T47D (cell line): ENCODE measurements around the gene RPL7A.

Experiments
- DNase-seq, 2 experiments: peaks; one replicate each; pipeline versions ENCODE4 v3.0.0 to v3.0.0-alpha.2; 2011 to 2012; ENCODE audit warnings: low read depth in 1 of 2, low spot score in 1 of 2
- JUND ChIP-seq: IDR thresholded peaks from 2 replicates; pipeline ENCODE4 v1.6.1; 2012; ENCODE audit warnings: low read depth
- in situ Hi-C: cut with HindIII; loops from 2 replicates; pipeline ENCODE4 v1.10.0; 2016; ENCODE audit warnings: low sequenced_read_pairs, low pct_unique_long_range_greater_than_20kb

The RPL7A gene

GRCh38 chr9:133396952-133397351, 48.9 kb downstream of the RPL7A start:
- in situ Hi-C loops, result no loop called here
- no peak for TF ChIP-seq JUND
- peak in 1 of 2 experiments; percentile 49 for DNase-seq

GRCh38 chr9:133397370-133397769, 49.4 kb downstream of the RPL7A start:
- in situ Hi-C loops, result no loop called here
- DNase-seq, result no peak

DNA sequence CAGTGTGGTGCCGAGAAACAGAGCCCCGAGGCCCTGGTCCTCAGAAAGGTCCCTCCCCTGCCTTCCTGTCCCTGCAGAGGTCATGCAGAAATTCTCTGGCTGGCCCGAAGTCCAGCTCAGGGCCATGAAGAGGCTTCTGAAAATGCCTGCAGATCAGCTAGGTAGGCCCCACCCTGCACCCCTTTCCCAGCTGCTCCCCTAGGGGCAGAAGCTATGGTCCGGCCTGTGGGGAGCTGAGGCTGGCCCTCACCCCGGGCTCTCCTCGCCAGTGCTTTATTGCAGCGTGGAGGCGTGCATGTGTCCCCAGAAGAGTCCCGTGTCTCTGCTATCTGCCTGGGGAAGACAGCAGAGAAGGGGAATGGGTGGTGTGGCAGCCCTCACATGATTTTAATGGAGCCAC, 49.9 kb downstream of the RPL7A start:
- in situ Hi-C loops, result no loop called here

More at GRCh38 chr9:133397370-133397769, 49.4 kb downstream of the RPL7A start:
- no peak for TF ChIP-seq JUND

DNA sequence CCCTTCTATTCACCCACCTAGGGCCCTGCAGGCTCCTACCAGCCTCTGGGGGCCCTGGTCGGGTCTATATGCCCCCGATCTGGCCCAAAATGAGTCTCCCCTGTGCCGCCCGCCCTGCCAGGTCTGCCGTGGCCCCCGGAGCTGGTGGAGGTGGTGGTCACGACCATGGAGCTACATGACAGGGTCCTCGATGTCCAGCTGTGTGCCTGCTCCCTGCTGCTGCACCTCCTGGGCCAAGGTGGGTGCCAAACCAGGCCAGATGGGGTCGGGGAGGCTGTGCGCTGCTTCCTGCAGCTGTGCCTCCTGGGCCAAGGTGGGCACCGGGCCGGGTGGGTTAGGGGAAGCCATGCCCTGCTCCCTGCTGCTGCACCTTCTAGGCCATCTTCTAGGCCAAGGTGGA, 52.3 kb downstream of the RPL7A start:
- no peak for DNase-seq
- in situ Hi-C loops, result no loop called here
- TF ChIP-seq JUND, result no peak

More for the DNA sequence above, 49.9 kb downstream of the RPL7A start:
- no peak for DNase-seq
- no peak for TF ChIP-seq JUND
